ENCODE measurements around the gene OPCML. TPM values are rescaled to one million over a fixed set of nuclear protein-coding genes. Genes with fewer than 3 reads are reported as not detected.

OPCML gene
- total and polyA plus RNA-seq, 2 of the 13 experiments (the other 11 are each of a cell fraction or from before 2014, with no cell fraction given): not detected

- POLR2A ChIA-PET: no interaction called here
- intact Hi-C loops (cut with micrococcal nuclease; ENCODE audit: unreplicated experiment): no loop called here
- no TSS peak for BruUV-seq (replicated peaks)
- no peak for DNase-seq (ENCODE audit: low spot score)
- Histone ChIP-seq H3K4me2 (ENCODE audit: low read depth, low read length) (no peak overlapping the region), H3K27me3 (ENCODE audit: control insufficient read depth in 1 of 2, insufficient read depth in 2 of 2, low read length in 2 of 2) (peaks cover 0 to 7% of the 10 kb centered on the region in 2 experiments; a peak in 1 of 5 replicates), H3K4me1 (ENCODE audit: insufficient read depth, low read length) (no peaks in the 10 kb centered on the region), H3K27ac (ENCODE audit: extremely low read length, insufficient read depth, low read length) (no peak overlapping the region), H3K4me3 (replicated peaks in 1 of 3; ENCODE audit: insufficient read depth in 1 of 3, low read depth in 2 of 3, low read length in 3 of 3) (no peak overlapping the region), H3K9ac (ENCODE audit: insufficient read depth, low read depth, low read length) (no peak overlapping the region), H4K20me1 (ENCODE audit: insufficient read depth, low read length) (no peaks in the 10 kb centered on the region), H3K79me2 (ENCODE audit: insufficient read depth, low read length) (no peaks in the 10 kb centered on the region), H3K36me3 (replicated peaks in 1 of 2; ENCODE audit: control insufficient read depth in 1 of 2, insufficient read depth in 2 of 2, low read length in 2 of 2) (no peaks in the 10 kb centered on the region), H3K9me3 (ENCODE audit: low read length) (no peaks in the 10 kb centered on the region), H2AFZ (ENCODE audit: low read length) (no peak overlapping the region)
- in situ Hi-C loops (cut with HindIII; ENCODE audit: extremely low pct_ligation_motif_present, low pct_unique_long_range_greater_than_20kb): no loop called here
- no peak for FAIRE-seq
- ATAC-seq: no peak
- WGBS (ENCODE audit: low lambda C conversion rate): 0% methylated on average over 6 of the region's 11 CpGs
- TF ChIP-seq ZNF878 (CRISPR knock-in tag; IDR thresholded peaks at IDR 0.05) (no peak), NONO (IDR thresholded peaks at IDR 0.05) (no peak), NONO (CRISPR knock-in tag; conservative IDR thresholded peaks at IDR 0.05) (no peak), MTA3 (CRISPR knock-in tag; IDR thresholded peaks at IDR 0.05) (no peak), BCL6 (CRISPR knock-in tag; IDR thresholded peaks at IDR 0.05) (no peak), NR3C1 (CRISPR knock-in tag; IDR thresholded peaks at IDR 0.05) (no peak), HNF4G (IDR thresholded peaks at IDR 0.05; ENCODE audit: borderline replicate concordance, low read depth, low read length) (no peak), HNF4G (CRISPR knock-in tag; IDR thresholded peaks at IDR 0.05; ENCODE audit: borderline replicate concordance, low read depth) (no peak), PAXIP1 (CRISPR knock-in tag; conservative IDR thresholded peaks at IDR 0.05) (no peak), ADNP (CRISPR knock-in tag; IDR thresholded peaks at IDR 0.05) (no peak), UBTF (CRISPR knock-in tag; IDR thresholded peaks at IDR 0.05) (no peak), ZNF3 (CRISPR knock-in tag; IDR thresholded peaks at IDR 0.05) (no peak), LCORL (IDR thresholded peaks at IDR 0.05) (no peak), LCORL (CRISPR knock-in tag; IDR thresholded peaks at IDR 0.05) (no peak)
- TF ChIP-seq, protein P1, sequence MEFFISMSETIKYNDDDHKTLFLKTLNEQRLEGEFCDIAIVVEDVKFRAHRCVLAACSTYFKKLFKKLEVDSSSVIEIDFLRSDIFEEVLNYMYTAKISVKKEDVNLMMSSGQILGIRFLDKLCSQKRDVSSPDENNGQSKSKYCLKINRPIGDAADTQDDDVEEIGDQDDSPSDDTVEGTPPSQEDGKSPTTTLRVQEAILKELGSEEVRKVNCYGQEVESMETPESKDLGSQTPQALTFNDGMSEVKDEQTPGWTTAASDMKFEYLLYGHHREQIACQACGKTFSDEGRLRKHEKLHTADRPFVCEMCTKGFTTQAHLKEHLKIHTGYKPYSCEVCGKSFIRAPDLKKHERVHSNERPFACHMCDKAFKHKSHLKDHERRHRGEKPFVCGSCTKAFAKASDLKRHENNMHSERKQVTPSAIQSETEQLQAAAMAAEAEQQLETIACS (CRISPR knock-in tag; IDR thresholded peaks at IDR 0.05): no peak
- TF ChIP-seq, protein P2, sequence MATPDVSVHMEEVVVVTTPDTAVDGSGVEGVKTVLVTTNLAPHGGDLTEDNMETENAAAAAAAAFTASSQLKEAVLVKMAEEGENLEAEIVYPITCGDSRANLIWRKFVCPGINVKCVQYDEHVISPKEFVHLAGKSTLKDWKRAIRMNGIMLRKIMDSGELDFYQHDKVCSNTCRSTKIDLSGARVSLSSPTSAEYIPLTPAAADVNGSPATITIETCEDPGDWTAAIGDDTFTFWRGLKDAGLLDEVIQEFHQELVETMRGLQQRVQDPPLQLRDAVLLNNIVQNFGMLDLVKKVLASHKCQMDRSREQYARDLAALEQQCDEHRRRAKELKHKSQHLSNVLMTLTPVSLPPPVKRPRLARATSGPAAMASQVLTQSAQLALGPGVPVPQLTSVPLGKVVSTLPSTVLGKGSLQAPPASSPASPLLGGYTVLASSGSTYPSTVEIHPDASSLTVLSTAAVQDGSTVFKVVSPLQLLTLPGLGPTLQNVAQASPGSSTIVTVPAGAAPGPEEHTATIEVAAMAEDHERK (CRISPR knock-in tag; IDR thresholded peaks at IDR 0.05; ENCODE audit: low read depth): no peak
- CTCF ChIA-PET (ENCODE audit: low intra/inter-chr PET ratio, low total read pairs): no interaction called here
These were observed 31.4 kb downstream of the OPCML start for GRCh38 chr11:133500936-133501335.

Measured in HepG2 (cell line).